HG03103 (cell line): ENCODE results near the gene ABI3BP.

Source experiments
- ATAC-seq: cut with Tn5 transposase; IDR thresholded peaks from one replicate; pipeline ENCODE4 v1.9.1; 2021; ENCODE audit warnings: low read depth; ENCODE audit not compliant: unreplicated experiment

Gene ABI3BP

DNA sequence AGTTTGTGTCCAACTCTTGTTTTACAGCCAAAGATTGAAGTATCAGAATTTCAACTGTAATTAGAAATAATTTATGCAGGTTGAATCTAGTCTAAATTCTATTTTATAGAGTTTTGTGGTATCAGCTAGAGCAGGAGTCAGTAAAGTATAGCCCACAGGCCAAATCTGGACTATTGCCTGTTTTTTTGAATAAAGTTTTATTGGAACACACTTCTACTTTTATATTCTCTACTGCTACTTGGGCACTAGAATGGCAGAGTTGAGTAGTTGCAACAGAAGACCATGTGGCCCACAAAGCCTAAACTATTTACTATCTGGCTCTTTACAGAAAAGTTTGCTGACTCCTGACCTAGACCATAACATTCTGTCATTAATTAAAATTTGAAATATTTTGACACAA lies 247.6 kb downstream of the ABI3BP start:
- no peak for ATAC-seq

GRCh38 chr3:100744671-100745070 lies 248.6 kb downstream of the ABI3BP start:
- ATAC-seq = no peak

DNA sequence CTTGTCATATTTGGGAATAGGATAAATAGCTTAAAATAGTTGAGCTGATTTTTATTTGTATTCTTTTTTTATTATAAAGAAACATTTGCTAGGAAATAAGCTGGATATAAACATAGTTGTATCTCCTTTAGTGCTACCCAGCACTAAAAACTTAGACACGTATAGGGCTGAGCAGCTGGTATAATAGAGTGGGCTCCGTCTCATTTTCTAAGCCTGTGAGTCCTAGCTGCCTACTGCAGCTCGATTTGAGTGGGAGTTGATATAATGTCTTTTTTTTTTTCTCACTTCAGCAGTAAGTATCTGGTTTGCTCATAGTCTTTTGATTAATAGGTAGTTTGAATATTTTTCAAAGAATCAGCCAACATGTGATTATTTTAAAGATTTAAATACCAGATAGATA lies 249.7 kb downstream of the ABI3BP start:
- no peak for ATAC-seq

GRCh38 chr3:100740207-100740606 lies 253.0 kb downstream of the ABI3BP start:
- no peak for ATAC-seq

GRCh38 chr3:100737334-100737733 lies 255.9 kb downstream of the ABI3BP start:
- no peak for ATAC-seq

DNA sequence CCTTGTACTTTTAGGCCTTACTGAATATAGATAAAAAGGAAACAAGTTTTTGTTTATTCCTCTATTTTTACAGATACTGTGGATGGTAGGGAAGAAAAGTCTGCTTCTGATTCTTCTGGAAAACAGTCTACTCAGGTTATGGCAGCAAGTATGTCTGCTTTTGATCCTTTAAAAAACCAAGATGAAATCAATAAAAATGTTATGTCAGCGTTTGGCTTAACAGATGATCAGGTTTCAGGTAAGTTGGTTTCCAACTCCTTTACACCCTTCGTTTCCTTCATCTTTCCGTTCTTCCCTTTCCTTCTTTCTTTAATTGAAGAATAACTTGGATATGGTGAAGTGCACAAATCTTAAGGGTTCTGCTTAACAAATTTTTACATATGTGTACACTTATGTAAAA lies 260.8 kb downstream of the ABI3BP start:
- no peak for ATAC-seq

DNA sequence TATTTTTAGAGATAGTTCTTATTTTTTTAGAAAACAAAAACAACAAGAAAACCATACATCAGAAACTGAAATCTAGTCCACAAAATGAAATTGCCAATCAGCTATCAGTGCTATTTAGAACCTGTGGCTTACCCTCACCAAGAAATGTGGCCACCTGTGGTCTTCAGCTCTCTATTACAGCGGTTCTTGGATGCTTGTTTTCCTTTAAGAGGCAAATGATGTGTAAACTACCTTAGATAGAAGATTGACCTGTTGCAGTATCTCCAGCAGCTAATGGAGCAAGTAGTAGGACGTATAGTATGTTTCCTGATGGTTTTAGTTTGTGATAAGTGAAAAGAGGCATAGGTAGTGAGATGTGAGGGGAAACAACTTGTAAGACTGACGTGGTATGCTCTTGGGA lies 262.7 kb downstream of the ABI3BP start:
- ATAC-seq = no peak

GRCh38 chr3:100726706-100727105 lies 266.5 kb downstream of the ABI3BP start:
- ATAC-seq = no peak

GRCh38 chr3:100725935-100726513 lies 267.2 kb downstream of the ABI3BP start:
- no peak for ATAC-seq

GRCh38 chr3:100720426-100720825 lies 272.8 kb downstream of the ABI3BP start:
- no peak for ATAC-seq

DNA sequence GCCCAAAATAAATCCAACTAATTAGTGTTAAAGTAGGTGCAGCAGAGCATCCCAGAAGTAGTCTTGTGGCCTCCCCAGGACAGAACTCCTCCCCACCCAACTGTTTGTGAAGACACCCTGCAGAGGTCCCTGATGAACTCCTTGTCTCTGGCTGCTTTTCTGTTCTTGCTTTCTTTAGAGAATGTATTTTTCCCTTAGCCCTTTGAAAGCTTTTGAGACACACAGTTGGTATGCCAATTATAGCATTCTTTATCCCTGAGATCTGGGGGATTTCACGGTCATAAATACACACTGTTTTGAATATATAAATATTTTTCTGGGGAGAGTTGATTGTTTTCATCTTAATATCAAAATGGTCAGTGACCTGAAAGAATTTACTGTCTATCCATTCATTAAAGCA lies 274.1 kb downstream of the ABI3BP start:
- no peak for ATAC-seq

GRCh38 chr3:100717637-100718487 lies 275.4 kb downstream of the ABI3BP start:
- no peak for ATAC-seq

- ATAC-seq = no peak
Measured at GRCh38 chr3:100717063-100717462, 276.2 kb downstream of the ABI3BP start.

DNA sequence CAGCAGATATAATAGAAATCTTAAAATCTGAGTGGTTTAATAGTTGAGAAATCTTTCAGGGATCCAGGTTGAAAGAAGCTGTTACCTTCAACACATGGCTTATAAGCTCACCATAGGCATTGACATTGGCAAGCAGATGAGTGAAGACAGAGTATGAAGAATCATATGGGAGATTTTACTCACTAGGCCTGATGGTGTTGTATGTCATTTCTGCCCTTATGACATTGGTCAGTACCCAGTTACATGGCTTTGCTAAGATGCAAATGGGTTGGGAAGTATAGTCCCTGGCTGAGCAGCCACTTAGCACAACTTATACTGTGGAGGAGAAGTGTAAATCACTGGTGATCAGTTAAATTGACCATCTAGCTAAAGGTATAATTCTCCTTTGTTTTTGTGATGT lies 278.0 kb downstream of the ABI3BP start:
- ATAC-seq = no peak

- ATAC-seq = peak; percentile 35
Measured at GRCh38 chr3:100710261-100710968, 282.8 kb downstream of the ABI3BP start.

GRCh38 chr3:100709842-100710260 lies 283.4 kb downstream of the ABI3BP start:
- ATAC-seq = no peak

GRCh38 chr3:100708989-100709841 lies 284.0 kb downstream of the ABI3BP start, which contains the start of gene TFG:
Gene TFG, plus strand, starts transcription at chr3:100709494. Its CDS starts 4,192 bp downstream, at chr3:100713686.
- ATAC-seq = peak; percentile 90

DNA sequence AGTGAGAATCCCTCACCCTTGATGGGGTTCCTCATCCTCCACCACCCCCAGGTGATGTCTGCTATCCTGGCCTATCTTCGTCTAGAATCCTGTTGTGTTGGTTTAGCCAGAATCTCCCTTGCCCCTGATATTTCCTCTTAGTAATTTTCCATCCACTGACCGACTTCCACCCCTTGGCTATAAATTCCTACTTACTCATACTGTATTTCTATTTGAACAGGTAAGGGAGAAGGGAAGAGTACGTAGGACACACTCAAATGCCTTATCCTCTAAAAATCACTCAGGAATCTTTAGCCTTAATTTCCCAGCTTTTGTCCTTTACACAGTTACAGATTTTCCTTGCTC lies 284.6 kb downstream of the ABI3BP start:
- ATAC-seq = no peak

GRCh38 chr3:100706365-100706764 lies 286.9 kb downstream of the ABI3BP start:
- no peak for ATAC-seq

GRCh38 chr3:100703865-100704264 lies 289.4 kb downstream of the ABI3BP start:
- no peak for ATAC-seq

GRCh38 chr3:100702980-100703345 lies 290.3 kb downstream of the ABI3BP start:
- no peak for ATAC-seq
